Stimulated activated CD4-positive, alpha-beta T cell treated with anti-CD3 and anti-CD28 coated beads, TNF-alpha, amount 100 ng/mL, for 48 hours (primary cell): ENCODE results near the gene MMP12.
"Not testable (repeated sequence)": the region's sequence is repeated elsewhere in the genome, so short reads cannot be mapped to it uniquely, and the experiment has no call there.

ENCODE experiments used
- DNase-seq, 3 donors: peaks; one replicate each; pipeline ENCODE4 v3.0.0-alpha.2; 2020; ENCODE audit warnings: low read depth in 3 of 3

The MMP12 gene

GRCh38 chr11:102874852-102875251, at the start of gene MMP12:
Gene MMP12, minus strand, starts transcription at chr11:102874982. Its CDS starts 45 bp downstream, at chr11:102874937.
- no peak for DNase-seq

- no peak for DNase-seq
Observed at GRCh38 chr11:102921587-102922220, 46.9 kb upstream of the MMP12 start.

GRCh38 chr11:102920118-102920684, 45.4 kb upstream of the MMP12 start:
- no peak for DNase-seq

- DNase-seq, result no peak
Observed at GRCh38 chr11:102915044-102915375, 40.2 kb upstream of the MMP12 start.

GRCh38 chr11:102914238-102915043, 39.7 kb upstream of the MMP12 start:
- no peak for DNase-seq

GRCh38 chr11:102912482-102912830, 37.7 kb upstream of the MMP12 start:
- no peak for DNase-seq

GRCh38 chr11:102911758-102912481, 37.1 kb upstream of the MMP12 start:
- DNase-seq, result no peak

- DNase-seq, result not testable (repeated sequence)
Observed at GRCh38 chr11:102905848-102906247, 31.1 kb upstream of the MMP12 start.

- DNase-seq, result not testable (repeated sequence)
Observed at GRCh38 chr11:102903895-102904294, 29.1 kb upstream of the MMP12 start.

GRCh38 chr11:102900346-102900745, 25.6 kb upstream of the MMP12 start:
- no peak for DNase-seq

GRCh38 chr11:102891736-102892135, 17.0 kb upstream of the MMP12 start:
- DNase-seq, result no peak

GRCh38 chr11:102886999-102887398, 12.2 kb upstream of the MMP12 start:
- DNase-seq, result no peak

GRCh38 chr11:102883141-102883540, 8.4 kb upstream of the MMP12 start:
- no peak for DNase-seq

GRCh38 chr11:102882389-102883024, 7.7 kb upstream of the MMP12 start:
- no peak for DNase-seq

GRCh38 chr11:102879801-102880200, 5.0 kb upstream of the MMP12 start:
- no peak for DNase-seq

GRCh38 chr11:102878595-102878994, 3.8 kb upstream of the MMP12 start:
- DNase-seq, result no peak

- not testable (repeated sequence) for DNase-seq
Observed at GRCh38 chr11:102869354-102869964, 5.3 kb downstream of the MMP12 start.

- DNase-seq, result no peak
Observed at GRCh38 chr11:102868339-102868738, 6.4 kb downstream of the MMP12 start.

GRCh38 chr11:102864724-102865123, 10.1 kb downstream of the MMP12 start:
- DNase-seq, result no peak

- no peak for DNase-seq
Observed at GRCh38 chr11:102853956-102854355, 20.8 kb downstream of the MMP12 start.

- DNase-seq, result no peak
Observed at GRCh38 chr11:102853055-102853454, 21.7 kb downstream of the MMP12 start.
